Thyroid gland (tissue), 4 donors: Measurements from ENCODE around the gene NTRK2.

ENCODE experiments used
- POLR2A ChIP-seq, 2 donors: fragments of 450-650 bp; IDR thresholded peaks; one replicate each; pipeline ENCODE4 v1.6.1; 2017; ENCODE audit warnings: antibody characterized with exemption in 2 of 2, mild to moderate bottlenecking in 2 of 2, moderate library complexity in 1 of 2
- TF ChIP-seq, protein P1 (sequence below), 6 experiments: fragments of 200-600 bp in 3 of 6; fragments of 450-650 bp in 3 of 6; sonication (generic) in 3 of 6; IDR thresholded peaks; one replicate each; pipeline ENCODE4 v1.5.1; 2016 to 2019; ENCODE audit warnings: antibody characterized with exemption in 6 of 6, mild to moderate bottlenecking in 2 of 6, inconsistent platforms in 1 of 6, moderate library complexity in 1 of 6

DNA sequence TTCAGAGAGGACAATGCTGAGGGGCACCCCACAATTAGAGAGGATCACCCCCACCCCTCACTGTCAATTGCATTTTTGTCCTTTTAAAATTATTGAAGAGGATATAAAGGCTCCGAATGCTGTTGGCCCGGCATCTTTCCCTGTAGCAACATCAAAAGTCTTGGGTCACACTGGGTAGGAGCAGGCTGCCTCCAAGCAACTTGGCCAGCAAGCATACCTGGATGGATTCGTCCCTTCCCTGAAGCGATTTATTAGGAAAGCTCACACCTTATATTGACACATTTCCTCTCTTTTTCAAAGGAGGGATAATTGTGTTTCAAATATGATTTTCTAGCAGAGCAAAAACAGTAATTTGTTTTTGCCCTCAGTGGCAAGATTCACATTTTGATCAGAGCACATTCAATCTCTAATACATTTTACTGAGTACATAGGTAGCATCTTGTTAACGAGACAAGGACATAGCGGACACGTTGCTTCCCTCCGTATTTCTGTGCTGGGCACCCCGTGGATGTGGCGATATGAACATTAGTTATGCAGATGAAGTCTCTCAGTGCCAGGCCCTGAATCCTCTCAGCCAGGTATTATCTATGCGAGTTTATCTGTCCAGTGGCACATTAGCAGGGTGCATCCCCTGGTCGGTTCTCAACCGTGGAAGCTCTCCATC is 321.5 kb downstream of the NTRK2 start:
- TF ChIP-seq, protein P1, sequence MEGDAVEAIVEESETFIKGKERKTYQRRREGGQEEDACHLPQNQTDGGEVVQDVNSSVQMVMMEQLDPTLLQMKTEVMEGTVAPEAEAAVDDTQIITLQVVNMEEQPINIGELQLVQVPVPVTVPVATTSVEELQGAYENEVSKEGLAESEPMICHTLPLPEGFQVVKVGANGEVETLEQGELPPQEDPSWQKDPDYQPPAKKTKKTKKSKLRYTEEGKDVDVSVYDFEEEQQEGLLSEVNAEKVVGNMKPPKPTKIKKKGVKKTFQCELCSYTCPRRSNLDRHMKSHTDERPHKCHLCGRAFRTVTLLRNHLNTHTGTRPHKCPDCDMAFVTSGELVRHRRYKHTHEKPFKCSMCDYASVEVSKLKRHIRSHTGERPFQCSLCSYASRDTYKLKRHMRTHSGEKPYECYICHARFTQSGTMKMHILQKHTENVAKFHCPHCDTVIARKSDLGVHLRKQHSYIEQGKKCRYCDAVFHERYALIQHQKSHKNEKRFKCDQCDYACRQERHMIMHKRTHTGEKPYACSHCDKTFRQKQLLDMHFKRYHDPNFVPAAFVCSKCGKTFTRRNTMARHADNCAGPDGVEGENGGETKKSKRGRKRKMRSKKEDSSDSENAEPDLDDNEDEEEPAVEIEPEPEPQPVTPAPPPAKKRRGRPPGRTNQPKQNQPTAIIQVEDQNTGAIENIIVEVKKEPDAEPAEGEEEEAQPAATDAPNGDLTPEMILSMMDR (IDR thresholded peaks at IDR 0.05): no peak
- no peak for TF ChIP-seq POLR2A (IDR thresholded peaks at IDR 0.05)
